Body of pancreas (tissue), 4 donors: ENCODE data around the gene KPNA3.
"Not testable (repeated sequence)": the region's sequence is repeated elsewhere in the genome, so short reads cannot be mapped to it uniquely, and the experiment has no call there.

Experiments
- POLR2A ChIP-seq, 3 donors: fragments of 450-650 bp; IDR thresholded peaks; one replicate each; pipeline ENCODE4 v1.6.1; 2016; ENCODE audit warnings: antibody characterized with exemption in 3 of 3, mild to moderate bottlenecking in 2 of 3
- TF ChIP-seq, protein P1 (sequence below), 7 experiments: fragments of 450-650 bp in 4 of 7; fragments of 200-600 bp in 3 of 7; sonication (generic) in 3 of 7; IDR thresholded peaks; one replicate each; pipeline ENCODE4 v1.5.1; 2016 to 2019; ENCODE audit warnings: antibody characterized with exemption in 7 of 7

DNA sequence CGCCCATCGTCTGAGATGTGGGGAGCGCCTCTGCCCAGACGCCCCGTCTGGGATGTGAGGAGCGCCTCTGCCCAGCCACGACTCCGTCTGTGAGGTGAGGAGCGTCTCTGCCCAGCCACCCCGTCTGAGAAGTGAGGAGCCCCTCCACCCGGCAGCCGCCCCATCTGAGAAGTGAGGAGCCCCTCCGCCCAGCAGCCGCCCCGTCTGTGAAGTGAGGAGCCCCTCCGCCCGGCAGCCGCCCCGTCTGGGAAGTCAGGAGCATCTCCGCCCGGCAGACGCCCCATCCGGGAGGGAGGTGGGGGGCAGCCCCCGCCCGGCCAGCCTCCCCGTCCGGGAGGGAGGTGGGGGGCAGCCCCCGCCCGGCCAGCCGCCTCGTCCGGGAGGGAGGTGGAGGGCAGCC lies 30.7 kb downstream of the KPNA3 start:
- TF ChIP-seq POLR2A (IDR thresholded peaks at IDR 0.05): not testable (repeated sequence)
- TF ChIP-seq, protein P1, sequence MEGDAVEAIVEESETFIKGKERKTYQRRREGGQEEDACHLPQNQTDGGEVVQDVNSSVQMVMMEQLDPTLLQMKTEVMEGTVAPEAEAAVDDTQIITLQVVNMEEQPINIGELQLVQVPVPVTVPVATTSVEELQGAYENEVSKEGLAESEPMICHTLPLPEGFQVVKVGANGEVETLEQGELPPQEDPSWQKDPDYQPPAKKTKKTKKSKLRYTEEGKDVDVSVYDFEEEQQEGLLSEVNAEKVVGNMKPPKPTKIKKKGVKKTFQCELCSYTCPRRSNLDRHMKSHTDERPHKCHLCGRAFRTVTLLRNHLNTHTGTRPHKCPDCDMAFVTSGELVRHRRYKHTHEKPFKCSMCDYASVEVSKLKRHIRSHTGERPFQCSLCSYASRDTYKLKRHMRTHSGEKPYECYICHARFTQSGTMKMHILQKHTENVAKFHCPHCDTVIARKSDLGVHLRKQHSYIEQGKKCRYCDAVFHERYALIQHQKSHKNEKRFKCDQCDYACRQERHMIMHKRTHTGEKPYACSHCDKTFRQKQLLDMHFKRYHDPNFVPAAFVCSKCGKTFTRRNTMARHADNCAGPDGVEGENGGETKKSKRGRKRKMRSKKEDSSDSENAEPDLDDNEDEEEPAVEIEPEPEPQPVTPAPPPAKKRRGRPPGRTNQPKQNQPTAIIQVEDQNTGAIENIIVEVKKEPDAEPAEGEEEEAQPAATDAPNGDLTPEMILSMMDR (IDR thresholded peaks at IDR 0.05): not testable (repeated sequence)
